CD14-positive monocyte (primary cell): ENCODE measurements around the gene CC2D2A. TPM values are rescaled to one million over a fixed set of nuclear protein-coding genes. Genes with fewer than 3 reads are reported as not detected.

Source experiments
- DNase-seq, 3 donors: peaks; one replicate each; pipeline ENCODE4 v3.0.0-alpha.2; 2011 to 2022
- H2AFZ ChIP-seq: 2 replicates; pipeline ENCODE4 v1.6.0; 2012; ENCODE audit warnings: mild to moderate bottlenecking, low read depth, low read length, inconsistent platforms; ENCODE audit not compliant: insufficient read depth, poor library complexity, severe bottlenecking
- H3K27ac ChIP-seq, 2 donors: 1 replicate in 1 of 2; 2 replicates in 1 of 2; pipeline ENCODE4 v1.5.1; 2012 to 2013; ENCODE audit warnings: low read length in 2 of 2, control low read depth in 1 of 2, inconsistent platforms in 1 of 2, low read depth in 1 of 2, mild to moderate bottlenecking in 1 of 2
- H3K27me3 ChIP-seq, 2 donors: one replicate each; pipeline versions ENCODE4 v1.6.0 to v1.6.1; 2011 to 2013; ENCODE audit warnings: low read length in 2 of 2; ENCODE audit not compliant: control insufficient read depth in 2 of 2, insufficient read depth in 2 of 2
- H3K36me3 ChIP-seq, 2 donors: replicated peaks in 1 of 2; 1 replicate in 1 of 2; 2 replicates in 1 of 2; pipeline versions ENCODE4 v1.5.1 to v1.6.1; 2012 to 2013; ENCODE audit warnings: low read length in 2 of 2, control low read depth in 1 of 2, inconsistent platforms in 1 of 2, mild to moderate bottlenecking in 1 of 2; ENCODE audit not compliant: insufficient read depth in 2 of 2, control insufficient read depth in 1 of 2
- H3K4me1 ChIP-seq, 2 donors: 1 replicate in 1 of 2; 2 replicates in 1 of 2; pipeline versions ENCODE4 v1.5.1 to v1.6.1; 2012 to 2013; ENCODE audit warnings: low read length in 2 of 2, control low read depth in 1 of 2, inconsistent platforms in 1 of 2, mild to moderate bottlenecking in 1 of 2, moderate library complexity in 1 of 2; ENCODE audit not compliant: insufficient read depth in 2 of 2, control insufficient read depth in 1 of 2
- H3K4me2 ChIP-seq: replicated peaks from 2 replicates; pipeline ENCODE3; 2012; ENCODE audit warnings: low read length, moderate library complexity, mild to moderate bottlenecking; ENCODE audit not compliant: poor library complexity, severe bottlenecking; ENCODE audit errors: extremely low read depth
- H3K4me3 ChIP-seq, 3 experiments: fragments of 200-600 bp in 1 of 3; sonication (generic) in 1 of 3; replicated peaks in 1 of 3; 1 replicate in 2 of 3; 2 replicates in 1 of 3; pipeline ENCODE4 v1.5.1; 2011 to 2013; ENCODE audit warnings: low read length in 3 of 3, mild to moderate bottlenecking in 3 of 3, control low read depth in 2 of 3, low read depth in 2 of 3, inconsistent platforms in 1 of 3, moderate library complexity in 1 of 3
- H3K79me2 ChIP-seq: 2 replicates; pipeline ENCODE4 v1.6.0; 2012; ENCODE audit warnings: mild to moderate bottlenecking, control low read depth, inconsistent platforms, low read length, moderate library complexity; ENCODE audit not compliant: insufficient read depth
- H3K9ac ChIP-seq: 2 replicates; pipeline ENCODE4 v1.6.0; 2017; ENCODE audit warnings: low read length, mild to moderate bottlenecking; ENCODE audit not compliant: insufficient read depth, poor library complexity, severe bottlenecking
- H3K9me3 ChIP-seq, 2 donors: replicated peaks in 1 of 2; 1 replicate in 1 of 2; 2 replicates in 1 of 2; pipeline versions ENCODE4 v1.5.1 to v1.6.1; 2012 to 2013; ENCODE audit warnings: low read length in 2 of 2, control low read depth in 1 of 2; ENCODE audit not compliant: control insufficient read depth in 1 of 2, insufficient read depth in 1 of 2
- H4K20me1 ChIP-seq: 2 replicates; pipeline ENCODE4 v1.6.0; 2012; ENCODE audit warnings: mild to moderate bottlenecking, low read length, control low read depth, moderate library complexity; ENCODE audit not compliant: insufficient read depth
- H3K27ac Mint-ChIP-seq, 7 donors: one replicate each; pipeline ENCODE4 v1.8.0; 2020; ENCODE audit warnings: mild to moderate bottlenecking in 7 of 7, mixed read lengths in 7 of 7, moderate library complexity in 6 of 7, inconsistent platforms in 2 of 7
- H3K27me3 Mint-ChIP-seq, 3 donors: one replicate each; pipeline ENCODE4 v1.8.0; 2021 to 2022; ENCODE audit warnings: low read depth in 3 of 3, mild to moderate bottlenecking in 3 of 3, mixed read lengths in 3 of 3, moderate library complexity in 3 of 3, inconsistent platforms in 1 of 3
- H3K36me3 Mint-ChIP-seq, 2 donors: one replicate each; pipeline ENCODE4 v1.8.0; 2020; ENCODE audit warnings: mixed read lengths in 2 of 2, inconsistent platforms in 1 of 2, mild to moderate bottlenecking in 1 of 2
- H3K4me1 Mint-ChIP-seq: one replicate; pipeline ENCODE4 v1.8.0; 2020; ENCODE audit warnings: mild to moderate bottlenecking, mixed read lengths
- H3K4me3 Mint-ChIP-seq, 2 donors: one replicate each; pipeline ENCODE4 v1.8.0; 2020; ENCODE audit warnings: mild to moderate bottlenecking in 2 of 2, mixed read lengths in 2 of 2, moderate library complexity in 1 of 2
- H3K9me3 Mint-ChIP-seq, 7 donors: one replicate each; pipeline ENCODE4 v1.8.0; 2020 to 2022; ENCODE audit warnings: mixed read lengths in 7 of 7, mild to moderate bottlenecking in 6 of 7, moderate library complexity in 6 of 7, inconsistent platforms in 2 of 7
- CTCF ChIP-seq: fragments of 200-600 bp; IDR thresholded peaks from one replicate; pipeline ENCODE4 v1.8.0; 2022; ENCODE audit warnings: antibody characterized with exemption, mild to moderate bottlenecking
- WGBS: methylation state at CpG from one replicate; pipeline ENCODE4 v1.1.5; 2013; ENCODE audit warnings: missing lambda C conversion rate; ENCODE audit not compliant: insufficient coverage; 5-methylcytosine and 5-hydroxymethylcytosine counted together
- intact Hi-C, 2 donors: fragments of 100-400 bp; cut with micrococcal nuclease; formaldehyde crosslinking; loops; one replicate each; pipeline versions ENCODE4 v1.15.0 to v1.15.1; 2023
- polyA plus RNA-seq, 3 donors: library from polyadenylated mRNA; depleted of rRNA in 1 of 3; unstranded in 2 of 3; stranded (reverse) in 1 of 3; fragments of 300-500 nt in 2 of 3; fragments of >200 nt in 1 of 3; fragmentation: Illumina TruSeq in 2 of 3; gene quantifications; 1 replicate in 2 of 3; 2 replicates in 1 of 3; pipeline ENCODE4 v1.2.3, GENCODE V29; 2012 to 2021

CC2D2A gene
- polyA plus RNA-seq, 3 donors = 1.7 to 2.5 (median 1.9) TPM

- Histone ChIP-seq H4K20me1 (no peaks in the 10 kb centered on the region), H3K4me3 (no peak overlapping the region), H3K4me2 (no peak overlapping the region), H2AFZ (no peak overlapping the region), H3K9ac (no peak overlapping the region), H3K79me2 (no peaks in the 10 kb centered on the region), H3K36me3 (no peaks in the 10 kb centered on the region), H3K27ac (no peak overlapping the region), H3K27me3 (no peaks in the 10 kb centered on the region), H3K9me3 (peaks cover 0 to 5% of the 10 kb centered on the region in 2 donors), H3K4me1 (peaks cover 0 to 7% of the 10 kb centered on the region in 2 donors)
- no CpG with 5 or more reads among the region's 2 CpGs for WGBS
- peak in 1 of 3 donors; percentile 28 for DNase-seq
- Mint-ChIP-seq H3K4me1 (peaks cover 18% of the 10 kb centered on the region), H3K9me3 (peaks cover 0 to 7% (median 6%) of the 10 kb centered on the region in 7 donors), H3K27ac (no peak overlapping the region), H3K36me3 (peaks cover 2 to 5% of the 10 kb centered on the region in 2 donors), H3K4me3 (no peak overlapping the region), H3K27me3 (no peaks in the 10 kb centered on the region)
- intact Hi-C loops = no loop called here
- TF ChIP-seq CTCF = no peak
Measured at GRCh38 chr4:15438939-15439524, 30.6 kb upstream of the CC2D2A start.

DNA sequence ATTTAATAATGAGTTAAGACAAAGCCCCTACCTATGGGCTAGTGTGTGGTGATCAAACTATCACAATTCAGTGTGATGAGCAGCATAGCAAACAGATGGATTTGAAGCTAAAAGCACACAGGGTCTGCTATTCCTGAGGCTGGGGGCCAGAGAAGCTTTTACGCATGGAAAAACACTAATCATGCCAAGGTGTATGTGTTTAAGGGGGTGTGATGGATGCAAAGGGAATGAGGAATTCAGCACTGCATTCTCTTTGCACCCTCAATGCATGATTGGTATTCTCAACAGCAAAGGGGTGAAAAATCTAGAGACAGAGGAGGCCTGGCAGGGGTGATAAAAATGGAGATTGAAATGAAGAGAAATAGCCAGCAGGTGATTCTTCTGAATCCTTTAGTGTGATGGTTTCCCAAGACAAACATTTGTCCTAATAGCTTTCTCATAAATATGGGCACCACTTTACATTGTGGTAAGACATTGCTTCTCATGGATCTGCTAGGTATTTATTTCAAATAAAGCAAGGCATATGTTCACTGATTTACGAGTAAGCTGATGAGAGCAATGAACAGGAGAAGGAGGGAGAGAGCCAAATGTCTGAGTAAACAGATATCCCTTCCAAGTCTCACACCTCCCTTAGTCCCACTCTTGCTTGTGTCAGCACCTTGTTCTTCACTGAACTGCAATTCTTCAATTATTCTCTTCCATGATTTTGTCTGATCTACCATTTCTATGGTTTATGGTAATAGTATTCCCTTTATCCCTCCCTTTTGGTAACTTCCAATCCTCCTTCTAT lies 26.1 kb upstream of the CC2D2A start:
- intact Hi-C loops = no loop called here
- H3K27me3 Mint-ChIP-seq = no peaks in the 10 kb centered on the region
- no peak for TF ChIP-seq CTCF
- peaks cover 0 to 7% (median 6%) of the 10 kb centered on the region in 7 donors for H3K9me3 Mint-ChIP-seq
- Histone ChIP-seq H3K9me3 (peaks cover 0 to 5% of the 10 kb centered on the region in 2 donors), H3K9ac (no peak overlapping the region), H3K27ac (no peak overlapping the region), H2AFZ (no peak overlapping the region), H3K4me3 (no peak overlapping the region), H3K4me1 (no peaks in the 10 kb centered on the region), H3K27me3 (no peaks in the 10 kb centered on the region), H3K4me2 (no peak overlapping the region), H3K36me3 (no peaks in the 10 kb centered on the region), H3K79me2 (no peaks in the 10 kb centered on the region), H4K20me1 (no peaks in the 10 kb centered on the region)
- H3K4me1 Mint-ChIP-seq = peaks cover 11% of the 10 kb centered on the region
- no CpG with 5 or more reads among the region's 2 CpGs for WGBS
- DNase-seq = no peak
- no peak overlapping the region for H3K4me3 Mint-ChIP-seq
- peaks cover 2 to 5% of the 10 kb centered on the region in 2 donors for H3K36me3 Mint-ChIP-seq
- H3K27ac Mint-ChIP-seq = no peak overlapping the region
